ENCODE measurements around the gene ABCA6. TPM values are rescaled to one million over a fixed set of nuclear protein-coding genes. Genes with fewer than 3 reads are reported as not detected.

The ABCA6 gene
- total and polyA plus RNA-seq, 5 donors from 2014 or later = 0.15 TPM; not detected in 4

GRCh38 chr17:69050999-69051775, 90.5 kb downstream of the ABCA6 start:
- Mint-ChIP-seq H3K9me3 (peaks cover 0 to 14% (median 2%) of the 10 kb centered on the region in 7 donors), H3K4me3 (no peak overlapping the region), H3K4me1 (no peaks in the 10 kb centered on the region), H3K27me3 (no peaks in the 10 kb centered on the region), H3K36me3 (no peaks in the 10 kb centered on the region), H3K27ac (no peak overlapping the region)
- ATAC-seq (ENCODE audit: low read depth in 2 of 2) (no peak), DNase-seq (no peak)
- Histone ChIP-seq H3K4me1 (ENCODE audit: control insufficient read depth, insufficient read depth, low read length, poor library complexity, severe bottlenecking) (no peaks in the 10 kb centered on the region), H3K27ac (ENCODE audit: insufficient read depth, low read length, poor library complexity, severe bottlenecking) (no peak overlapping the region), H3K36me3 (ENCODE audit: control insufficient read depth, insufficient read depth, low read length) (no peaks in the 10 kb centered on the region), H3K27me3 (ENCODE audit: control insufficient read depth, insufficient read depth, low read length) (peaks cover 3% of the 10 kb centered on the region), H3K4me3 (ENCODE audit: low read depth, low read length) (no peak overlapping the region), H3K9me3 (ENCODE audit: control insufficient read depth in 2 of 2, low read length in 2 of 2) (no peaks in the 10 kb centered on the region)

- no peaks in the 10 kb centered on the region for H3K4me1 ChIP-seq (ENCODE audit: control insufficient read depth, insufficient read depth, low read length, poor library complexity, severe bottlenecking)
- peaks cover 3% of the 10 kb centered on the region for H3K27me3 ChIP-seq (ENCODE audit: control insufficient read depth, insufficient read depth, low read length)
- Mint-ChIP-seq H3K4me1 (no peaks in the 10 kb centered on the region), H3K36me3 (no peaks in the 10 kb centered on the region), H3K27me3 (no peaks in the 10 kb centered on the region), H3K9me3 (peaks cover 0 to 4% (median 0%) of the 10 kb centered on the region in 7 donors), H3K27ac (no peak overlapping the region), H3K4me3 (no peak overlapping the region)
- no peak for ATAC-seq (ENCODE audit: low read depth in 2 of 2)
- H3K36me3 ChIP-seq (ENCODE audit: control insufficient read depth, insufficient read depth, low read length) = no peaks in the 10 kb centered on the region
- no peaks in the 10 kb centered on the region for H3K9me3 ChIP-seq (ENCODE audit: control insufficient read depth in 2 of 2, low read length in 2 of 2)
- no peak overlapping the region for H3K27ac ChIP-seq (ENCODE audit: insufficient read depth, low read length, poor library complexity, severe bottlenecking)
- H3K4me3 ChIP-seq (ENCODE audit: low read depth, low read length) = no peak overlapping the region
- DNase-seq = no peak
Measured at GRCh38 chr17:69048634-69049033, 93.1 kb downstream of the ABCA6 start.

GRCh38 chr17:69047368-69048263, 94.1 kb downstream of the ABCA6 start:
- no peaks in the 10 kb centered on the region for H3K9me3 ChIP-seq (ENCODE audit: control insufficient read depth in 2 of 2, low read length in 2 of 2)
- no peak overlapping the region for H3K4me3 Mint-ChIP-seq
- no peaks in the 10 kb centered on the region for H3K4me1 Mint-ChIP-seq
- H3K4me3 ChIP-seq (ENCODE audit: low read depth, low read length) = no peak overlapping the region
- DNase-seq = no peak
- no peak overlapping the region for H3K27ac ChIP-seq (ENCODE audit: insufficient read depth, low read length, poor library complexity, severe bottlenecking)
- H3K27me3 ChIP-seq (ENCODE audit: control insufficient read depth, insufficient read depth, low read length) = peaks cover 3% of the 10 kb centered on the region
- H3K36me3 ChIP-seq (ENCODE audit: control insufficient read depth, insufficient read depth, low read length) = no peaks in the 10 kb centered on the region
- no peak overlapping the region for H3K27ac Mint-ChIP-seq
- no peak for ATAC-seq (ENCODE audit: low read depth in 2 of 2)
- H3K27me3 Mint-ChIP-seq = no peaks in the 10 kb centered on the region
- H3K9me3 Mint-ChIP-seq = peaks cover 0 to 4% (median 0%) of the 10 kb centered on the region in 7 donors
- no peaks in the 10 kb centered on the region for H3K36me3 Mint-ChIP-seq
- no peaks in the 10 kb centered on the region for H3K4me1 ChIP-seq (ENCODE audit: control insufficient read depth, insufficient read depth, low read length, poor library complexity, severe bottlenecking)

- no peak overlapping the region for H3K27ac Mint-ChIP-seq
- Histone ChIP-seq H3K4me3 (ENCODE audit: low read depth, low read length) (no peak overlapping the region), H3K36me3 (ENCODE audit: control insufficient read depth, insufficient read depth, low read length) (no peaks in the 10 kb centered on the region), H3K27ac (ENCODE audit: insufficient read depth, low read length, poor library complexity, severe bottlenecking) (no peak overlapping the region), H3K4me1 (ENCODE audit: control insufficient read depth, insufficient read depth, low read length, poor library complexity, severe bottlenecking) (no peaks in the 10 kb centered on the region), H3K9me3 (ENCODE audit: control insufficient read depth in 2 of 2, low read length in 2 of 2) (no peaks in the 10 kb centered on the region), H3K27me3 (ENCODE audit: control insufficient read depth, insufficient read depth, low read length) (peaks cover 3% of the 10 kb centered on the region)
- H3K4me1 Mint-ChIP-seq = no peaks in the 10 kb centered on the region
- no peaks in the 10 kb centered on the region for H3K36me3 Mint-ChIP-seq
- H3K27me3 Mint-ChIP-seq = no peaks in the 10 kb centered on the region
- H3K9me3 Mint-ChIP-seq = no peaks in the 10 kb centered on the region
- DNase-seq (no peak), ATAC-seq (ENCODE audit: low read depth in 2 of 2) (no peak)
- no peak overlapping the region for H3K4me3 Mint-ChIP-seq
Measured at GRCh38 chr17:69046121-69046807, 95.4 kb downstream of the ABCA6 start.

- no peak overlapping the region for H3K27ac Mint-ChIP-seq
- DNase-seq = no peak
- no peaks in the 10 kb centered on the region for H3K36me3 ChIP-seq (ENCODE audit: control insufficient read depth, insufficient read depth, low read length)
- H3K4me1 Mint-ChIP-seq = no peaks in the 10 kb centered on the region
- no peaks in the 10 kb centered on the region for H3K9me3 ChIP-seq (ENCODE audit: control insufficient read depth in 2 of 2, low read length in 2 of 2)
- ATAC-seq (ENCODE audit: low read depth in 2 of 2) = no peak
- no peaks in the 10 kb centered on the region for H3K36me3 Mint-ChIP-seq
- no peaks in the 10 kb centered on the region for H3K4me1 ChIP-seq (ENCODE audit: control insufficient read depth, insufficient read depth, low read length, poor library complexity, severe bottlenecking)
- H3K9me3 Mint-ChIP-seq = peaks cover 0 to under 1% (median 0%) of the 10 kb centered on the region in 7 donors
- no peaks in the 10 kb centered on the region for H3K27me3 Mint-ChIP-seq
- H3K4me3 Mint-ChIP-seq = no peak overlapping the region
- H3K27me3 ChIP-seq (ENCODE audit: control insufficient read depth, insufficient read depth, low read length) = peaks cover 3% of the 10 kb centered on the region
- H3K27ac ChIP-seq (ENCODE audit: insufficient read depth, low read length, poor library complexity, severe bottlenecking) = no peak overlapping the region
- no peak overlapping the region for H3K4me3 ChIP-seq (ENCODE audit: low read depth, low read length)
Measured at GRCh38 chr17:69045646-69046045, 96.0 kb downstream of the ABCA6 start.

- Mint-ChIP-seq H3K27me3 (no peaks in the 10 kb centered on the region), H3K36me3 (no peaks in the 10 kb centered on the region), H3K9me3 (peaks cover 0 to 2% (median 0%) of the 10 kb centered on the region in 7 donors), H3K4me3 (no peak overlapping the region), H3K4me1 (no peaks in the 10 kb centered on the region), H3K27ac (no peak overlapping the region)
- Histone ChIP-seq H3K27me3 (ENCODE audit: control insufficient read depth, insufficient read depth, low read length) (peaks cover 1% of the 10 kb centered on the region), H3K4me1 (ENCODE audit: control insufficient read depth, insufficient read depth, low read length, poor library complexity, severe bottlenecking) (no peaks in the 10 kb centered on the region), H3K36me3 (ENCODE audit: control insufficient read depth, insufficient read depth, low read length) (no peaks in the 10 kb centered on the region), H3K9me3 (ENCODE audit: control insufficient read depth in 2 of 2, low read length in 2 of 2) (no peaks in the 10 kb centered on the region), H3K4me3 (ENCODE audit: low read depth, low read length) (no peak overlapping the region), H3K27ac (ENCODE audit: insufficient read depth, low read length, poor library complexity, severe bottlenecking) (no peak overlapping the region)
- DNase-seq = no peak
- ATAC-seq (ENCODE audit: low read depth in 2 of 2) = no peak
Measured at GRCh38 chr17:69044371-69044770, 97.3 kb downstream of the ABCA6 start.

GRCh38 chr17:69043098-69043734, 98.5 kb downstream of the ABCA6 start:
- no peaks in the 10 kb centered on the region for H3K27me3 ChIP-seq (ENCODE audit: control insufficient read depth, insufficient read depth, low read length)
- no peak overlapping the region for H3K4me3 ChIP-seq (ENCODE audit: low read depth, low read length)
- no peaks in the 10 kb centered on the region for H3K9me3 ChIP-seq (ENCODE audit: control insufficient read depth in 2 of 2, low read length in 2 of 2)
- no peak for DNase-seq
- no peak for ATAC-seq (ENCODE audit: low read depth in 2 of 2)
- Mint-ChIP-seq H3K36me3 (no peaks in the 10 kb centered on the region), H3K27ac (no peak overlapping the region), H3K27me3 (no peaks in the 10 kb centered on the region), H3K4me3 (no peak overlapping the region), H3K4me1 (no peaks in the 10 kb centered on the region), H3K9me3 (peaks cover 0 to 4% (median 2%) of the 10 kb centered on the region in 7 donors)
- no peaks in the 10 kb centered on the region for H3K36me3 ChIP-seq (ENCODE audit: control insufficient read depth, insufficient read depth, low read length)
- H3K4me1 ChIP-seq (ENCODE audit: control insufficient read depth, insufficient read depth, low read length, poor library complexity, severe bottlenecking) = no peaks in the 10 kb centered on the region
- H3K27ac ChIP-seq (ENCODE audit: insufficient read depth, low read length, poor library complexity, severe bottlenecking) = no peak overlapping the region
